Right ventricle myocardium inferior (tissue), 1 donor: ENCODE data around the gene ZNF286A. TPM values are rescaled to one million over a fixed set of nuclear protein-coding genes. Genes with fewer than 3 reads are reported as not detected.
"Not testable (repeated sequence)": the region's sequence is repeated elsewhere in the genome, so short reads cannot be mapped to it uniquely, and the experiment has no call there.

ENCODE experiments used
- ATAC-seq: fragments of 200-7000 bp; cut with Tn5 transposase; one replicate; pipeline ENCODE4 v1.9.1; 2020; ENCODE audit warnings: mild to moderate bottlenecking, moderate library complexity
- DNase-seq: peaks from one replicate; pipeline ENCODE4 v3.0.0; 2021; ENCODE audit errors: missing footprints
- intact Hi-C: fragments of 100-400 bp; cut with DNase I; formaldehyde crosslinking; loops from one replicate; pipeline ENCODE4 v1.11.0; 2022
- total RNA-seq: library from RNA; stranded (reverse); fragmentation: NEBNext Ultra II Directional; extraction: Animal tissue kit (Norgen Biotek cat#: 25700); gene quantifications from one replicate; pipeline ENCODE4 v1.2.1, GENCODE V29; 2021
- donor health status: DM: no; HTN: yes; CAD: no; lungs with severe emphysema.

Gene ZNF286A
- total RNA-seq, 1 donor from 2014 or later, result 8.7 TPM

- intact Hi-C loops, result not testable (repeated sequence)
- ATAC-seq (peak; percentile 94), DNase-seq (peak; percentile 93)
Observed at GRCh38 chr17:15683824-15684478, 15.6 kb upstream of the ZNF286A start, which contains the start of gene TRIM16. TSS of gene TRIM16 (minus strand) at chr17:15684311. CDS start at chr17:15651609, 32,702 bp downstream.

- ATAC-seq, intact Hi-C loops, DNase-seq: not testable (repeated sequence)
Observed at GRCh38 chr17:15687494-15687893, 12.1 kb upstream of the ZNF286A start.

- intact Hi-C loops, ATAC-seq: not testable (repeated sequence)
Observed at GRCh38 chr17:15698967-15699366, 585 bp upstream of the ZNF286A start.

GRCh38 chr17:15699937-15700336 lies 385 bp downstream of the ZNF286A start:
- DNase-seq, intact Hi-C loops: not testable (repeated sequence)
- peak; percentile 14 for ATAC-seq

More at GRCh38 chr17:15698967-15699366, 585 bp upstream of the ZNF286A start:
- DNase-seq, result not testable (repeated sequence)

- DNase-seq, ATAC-seq, intact Hi-C loops: not testable (repeated sequence)
Observed at GRCh38 chr17:15704239-15704638, 4.7 kb downstream of the ZNF286A start.

GRCh38 chr17:15704813-15705212 lies 5.3 kb downstream of the ZNF286A start:
- ATAC-seq, result not testable (repeated sequence)

GRCh38 chr17:15708879-15709278 lies 9.3 kb downstream of the ZNF286A start:
- ATAC-seq, DNase-seq, intact Hi-C loops: not testable (repeated sequence)

More at GRCh38 chr17:15704813-15705212, 5.3 kb downstream of the ZNF286A start:
- intact Hi-C loops, DNase-seq: not testable (repeated sequence)

- intact Hi-C loops, result not testable (repeated sequence)
Observed at GRCh38 chr17:15716601-15717563, 17.3 kb downstream of the ZNF286A start.

GRCh38 chr17:15730535-15730934 lies 31.0 kb downstream of the ZNF286A start:
- ATAC-seq, intact Hi-C loops, DNase-seq: not testable (repeated sequence)

More at GRCh38 chr17:15716601-15717563, 17.3 kb downstream of the ZNF286A start:
- ATAC-seq, DNase-seq: not testable (repeated sequence)

GRCh38 chr17:15731900-15732299 lies 32.3 kb downstream of the ZNF286A start, which contains the start of gene TBC1D26:
TSS of gene TBC1D26 (plus strand) at chr17:15732283. CDS start at chr17:15735349, 3,066 bp downstream.
- ATAC-seq, intact Hi-C loops: not testable (repeated sequence)
- DNase-seq, result peak; percentile 31

GRCh38 chr17:15733174-15733789 lies 33.7 kb downstream of the ZNF286A start:
- intact Hi-C loops, ATAC-seq: not testable (repeated sequence)
- peak; percentile 45 for DNase-seq

GRCh38 chr17:15736578-15736977 lies 37.0 kb downstream of the ZNF286A start:
- intact Hi-C loops, DNase-seq, ATAC-seq: not testable (repeated sequence)

- ATAC-seq (no peak), DNase-seq (no peak)
- intact Hi-C loops, result no loop called here
Observed at GRCh38 chr17:15738066-15738465, 38.5 kb downstream of the ZNF286A start.

- intact Hi-C loops, ATAC-seq, DNase-seq: not testable (repeated sequence)
Observed at GRCh38 chr17:15739259-15739658, 39.7 kb downstream of the ZNF286A start.

GRCh38 chr17:15740041-15740440 lies 40.5 kb downstream of the ZNF286A start:
- not testable (repeated sequence) for ATAC-seq
- DNase-seq, result peak; percentile 68

GRCh38 chr17:15740570-15741120 lies 41.1 kb downstream of the ZNF286A start:
- DNase-seq, result no peak
- no peak for ATAC-seq
- intact Hi-C loops, result no loop called here

More at GRCh38 chr17:15740041-15740440, 40.5 kb downstream of the ZNF286A start:
- intact Hi-C loops, result not testable (repeated sequence)

- intact Hi-C loops, result no loop called here
- ATAC-seq, result no peak
- no peak for DNase-seq
Observed at GRCh38 chr17:15741624-15742023, 42.1 kb downstream of the ZNF286A start.
